SK-N-SH (cell line): ENCODE measurements around the gene DPYSL5. TPM values are rescaled to one million over a fixed set of nuclear protein-coding genes. Genes with fewer than 3 reads are reported as not detected.

ENCODE experiments used
- CTCF ChIA-PET: fragments of 300-600, 350-600 bp; formaldehyde crosslinking; extraction: SDS; loops from one replicate; lab custom pipeline; 2021; lab: Yijun Ruan, JAX
- POLR2A ChIA-PET: fragments of 350-600 bp; sonication (Branson Sonifier 250); formaldehyde crosslinking; extraction: SDS; loops from one replicate; lab custom pipeline; 2020; ENCODE audit warnings: antibody characterized with exemption, inconsistent platforms; lab: Yijun Ruan, JAX
- DNase-seq: peaks from one replicate; pipeline ENCODE4 v3.0.0; 2012
- H2AFZ ChIP-seq: fragments of 200-600 bp; sonication (generic); 2 replicates; pipeline ENCODE4 v1.8.1; 2016; ENCODE audit warnings: antibody characterized with exemption, mild to moderate bottlenecking, low read depth
- H3F3A ChIP-seq: fragments of 200-600 bp; sonication (generic); replicated peaks from 2 replicates; pipeline ENCODE3; 2016; ENCODE audit warnings: antibody characterized with exemption, mild to moderate bottlenecking; ENCODE audit not compliant: insufficient read depth
- H3K27ac ChIP-seq, 2 experiments: fragments of 200-500 bp in 1 of 2; fragments of 200-600 bp in 1 of 2; sonication (Bioruptor generic) in 1 of 2; sonication (generic), shearing (Covaris generic) in 1 of 2; 2 replicates each; pipeline versions ENCODE4 v1.5.1 to v1.6.1; 2014 to 2016; ENCODE audit warnings: low read depth in 2 of 2, inconsistent platforms in 1 of 2, low read length in 1 of 2, mild to moderate bottlenecking in 1 of 2, mixed read lengths in 1 of 2
- H3K27me3 ChIP-seq: fragments of 200-600 bp; sonication (generic), shearing (Covaris generic); 2 replicates; pipeline ENCODE4 v1.6.1; 2016; ENCODE audit warnings: mixed run types; ENCODE audit not compliant: insufficient read depth
- H3K36me3 ChIP-seq, 2 experiments: fragments of 200-500 bp in 1 of 2; fragments of 200-600 bp in 1 of 2; sonication (Bioruptor generic) in 1 of 2; sonication (generic) in 1 of 2; replicated peaks in 1 of 2; 2 replicates each; pipeline versions ENCODE3 to v1.5.1; 2014 to 2016; ENCODE audit warnings: low read length in 1 of 2, mild to moderate bottlenecking in 1 of 2; ENCODE audit not compliant: insufficient read depth in 2 of 2, control insufficient read depth in 1 of 2
- H3K4me1 ChIP-seq, 2 experiments: fragments of 200-500 bp in 1 of 2; fragments of 200-600 bp in 1 of 2; sonication (Bioruptor generic) in 1 of 2; sonication (generic), shearing (Covaris generic) in 1 of 2; 2 replicates each; pipeline versions ENCODE4 v1.5.1 to v1.6.1; 2014 to 2016; ENCODE audit warnings: low read depth in 1 of 2, low read length in 1 of 2, mixed run types in 1 of 2; ENCODE audit not compliant: insufficient read depth in 2 of 2, control insufficient read depth in 1 of 2
- H3K4me2 ChIP-seq: fragments of 200-600 bp; sonication (generic), shearing (Covaris generic); 2 replicates; pipeline ENCODE4 v1.6.1; 2017; ENCODE audit warnings: mixed run types
- H3K4me3 ChIP-seq, 2 experiments: fragments of 200-500 bp in 1 of 2; fragments of 200-600 bp in 1 of 2; sonication (Bioruptor generic) in 1 of 2; sonication (generic), shearing (Covaris generic) in 1 of 2; 2 replicates each; pipeline versions ENCODE4 v1.5.1 to v1.8.1; 2014 to 2016; ENCODE audit warnings: low read depth in 2 of 2, inconsistent platforms in 1 of 2, low read length in 1 of 2, mild to moderate bottlenecking in 1 of 2, mixed read lengths in 1 of 2, moderate library complexity in 1 of 2
- H3K79me2 ChIP-seq: fragments of 200-600 bp; sonication (generic); 2 replicates; pipeline ENCODE4 v1.8.1; 2017; ENCODE audit warnings: mild to moderate bottlenecking; ENCODE audit not compliant: insufficient read depth
- H3K9ac ChIP-seq: fragments of 200-600 bp; sonication (generic); 2 replicates; pipeline ENCODE4 v1.6.1; 2017; ENCODE audit warnings: mixed run types
- H3K9me2 ChIP-seq: fragments of 200-600 bp; sonication (generic); 2 replicates; pipeline ENCODE4 v1.6.1; 2017; ENCODE audit warnings: mixed run types
- H3K9me3 ChIP-seq: fragments of 200-600 bp; sonication (generic); 2 replicates; pipeline ENCODE4 v1.6.1; 2017; ENCODE audit warnings: mixed run types, mild to moderate bottlenecking, moderate library complexity
- H4K20me1 ChIP-seq: fragments of 200-600 bp; sonication (generic); 2 replicates; pipeline ENCODE4 v1.6.1; 2017; ENCODE audit warnings: mild to moderate bottlenecking, mixed run types; ENCODE audit not compliant: insufficient read depth
- CHD2 ChIP-seq: fragments of 150-350 bp; IDR thresholded peaks from 2 replicates; pipeline ENCODE4 v1.6.1; 2018; ENCODE audit warnings: low read length; ENCODE audit not compliant: partially characterized antibody
- CTCF ChIP-seq: fragments of 200-600 bp; sonication (generic); IDR thresholded peaks from 2 replicates; pipeline ENCODE4 v1.6.1; 2017; ENCODE audit warnings: antibody characterized with exemption, mild to moderate bottlenecking, moderate library complexity
- ELF1 ChIP-seq: IDR thresholded peaks from 2 replicates; pipeline ENCODE4 v1.4.0; 2012
- FOSL2 ChIP-seq: IDR thresholded peaks from 2 replicates; pipeline ENCODE4 v1.4.0; 2012; ENCODE audit warnings: low read depth, mild to moderate bottlenecking, moderate library complexity, borderline replicate concordance
- GATA2 ChIP-seq: sonication (generic); formaldehyde crosslinking; IDR thresholded peaks from 2 replicates; pipeline ENCODE4 v1.5.0; 2020; ENCODE audit warnings: mild to moderate bottlenecking, missing genetic modification reagents
- MXI1 ChIP-seq: IDR thresholded peaks from 2 replicates; pipeline ENCODE4 v1.6.1; 2012; ENCODE audit warnings: mild to moderate bottlenecking, low read depth, low read length, improper control_type of control experiment
- NRF1 ChIP-seq: IDR thresholded peaks from 2 replicates; pipeline ENCODE4 v1.6.1; 2012; ENCODE audit warnings: low read depth, mild to moderate bottlenecking, low read length
- PBX3 ChIP-seq: IDR thresholded peaks from 2 replicates; pipeline ENCODE4; 2012
- POLR2AphosphoS5 ChIP-seq: IDR thresholded peaks from 2 replicates; pipeline ENCODE4 v1.6.1; 2012; ENCODE audit warnings: low read depth, low read length
- RFX5 ChIP-seq: IDR thresholded peaks from 2 replicates; pipeline ENCODE4 v1.6.1; 2012; ENCODE audit warnings: mild to moderate bottlenecking, improper control_type of control experiment, low read length
- SIN3A ChIP-seq: IDR thresholded peaks from 2 replicates; pipeline ENCODE4 v1.6.1; 2012; ENCODE audit warnings: low read depth, mild to moderate bottlenecking, low read length, moderate library complexity, borderline replicate concordance
- SMC3 ChIP-seq: IDR thresholded peaks from 2 replicates; pipeline ENCODE4 v1.6.1; 2012; ENCODE audit warnings: low read depth, low read length, improper control_type of control experiment
- WGBS: methylation state at CpG from one replicate; pipeline ENCODE4 v1.1.6; 2017; ENCODE audit warnings: low lambda C conversion rate; 5-methylcytosine and 5-hydroxymethylcytosine counted together
- polyA plus RNA-seq, 3 experiments: library from polyadenylated mRNA; depleted of rRNA; stranded (reverse); fragments of >200 nt; gene quantifications; 2 replicates each; pipeline ENCODE4 v1.2.3, GENCODE V29; 2012

DPYSL5 gene
- polyA plus RNA-seq, 1 of the 3 experiments (the other 2 are of a cell fraction) = 0.79 TPM

GRCh38 chr2:26969077-26969844 lies 121.3 kb downstream of the DPYSL5 start (continued):
- TF ChIP-seq CTCF = no peak
- TF ChIP-seq, all 33 proteins: peak for 0

- DNase-seq = peak; percentile 100
- Histone ChIP-seq H3K4me3 (peak within 1 kb of the TSS; percentile 65 to 78), H3K4me2 (peak within 1 kb of the TSS; percentile 98), H2AFZ (peak within 1 kb of the TSS; percentile 87), H3F3A (peaks cover 4% of the 10 kb centered on the region), H3K9me3 (no peaks in the 10 kb centered on the region), H3K36me3 (no peaks in the 10 kb centered on the region), H3K9ac (peak within 1 kb of the TSS; percentile 48), H3K27ac (peak within 1 kb of the TSS in 1 of 2 experiments; percentile 7; a peak in 1 of 4 replicates), H3K4me1 (peaks cover 0 to 13% of the 10 kb centered on the region in 2 experiments; a peak in 2 of 4 replicates), H3K9me2 (no peaks in the 10 kb centered on the region), H3K27me3 (peaks cover 7% of the 10 kb centered on the region; the same call in 1 of the 2 replicates), H3K79me2 (no peaks in the 10 kb centered on the region), H4K20me1 (no peaks in the 10 kb centered on the region; the same call in 1 of the 2 replicates)
- ChIA-PET CTCF (interaction anchor here (1.0 to 21.9 kb wide), 12 partner anchors 8 to 124 kb away, joined by 3 to 1017 read pairs (median 14); partner anchors contain the start of genes AGBL5, DPYSL5 and TMEM214), POLR2A (no interaction called here)
- TF ChIP-seq CHD2 (peak; percentile 7), RFX5 (peak; percentile 90), PBX3 (peak; percentile 50; the same call in 1 of the 2 replicates), POLR2AphosphoS5 (no peak), ELF1 (no peak), MXI1 (peak; percentile 92), SIN3A (peak; percentile 73; the same call in 1 of the 2 replicates), GATA2 (no peak), SMC3 (no peak), NRF1 (peak; percentile 82), FOSL2 (no peak; the same call in 1 of the 2 replicates)
- WGBS = under 1% methylated on average over 33 of the region's 69 CpGs
Observed at GRCh38 chr2:26970244-26970927, 122.5 kb downstream of the DPYSL5 start, which contains the start of gene MAPRE3. Gene MAPRE3 (plus strand): TSS chr2:26970637. CDS start chr2:27022219, 51,582 bp downstream.
